ENCODE results near the gene LRP11.

DNA sequence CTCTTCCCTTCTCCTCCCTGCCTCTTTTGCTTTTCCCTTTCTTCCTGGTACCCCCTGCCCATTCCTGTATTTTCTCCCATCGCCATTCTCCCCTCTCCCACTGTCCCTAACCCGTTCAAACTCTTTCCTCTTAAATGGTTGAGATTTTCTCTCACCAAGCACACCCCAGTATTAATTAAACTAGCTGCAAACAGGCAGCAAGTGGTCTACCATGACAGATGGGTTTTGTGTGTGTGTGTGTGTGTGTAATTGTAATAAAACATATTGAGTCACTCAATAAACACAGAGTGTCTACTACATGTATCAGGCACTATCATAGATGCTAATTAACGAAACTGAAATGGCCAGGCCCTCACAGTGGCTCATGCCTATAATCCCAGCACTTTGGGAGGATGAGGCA is 27.1 kb upstream of the LRP11 start:
- TF ChIP-seq POLR2A (IDR thresholded peaks at IDR 0.05), result no peak
- TF ChIP-seq, protein P1, sequence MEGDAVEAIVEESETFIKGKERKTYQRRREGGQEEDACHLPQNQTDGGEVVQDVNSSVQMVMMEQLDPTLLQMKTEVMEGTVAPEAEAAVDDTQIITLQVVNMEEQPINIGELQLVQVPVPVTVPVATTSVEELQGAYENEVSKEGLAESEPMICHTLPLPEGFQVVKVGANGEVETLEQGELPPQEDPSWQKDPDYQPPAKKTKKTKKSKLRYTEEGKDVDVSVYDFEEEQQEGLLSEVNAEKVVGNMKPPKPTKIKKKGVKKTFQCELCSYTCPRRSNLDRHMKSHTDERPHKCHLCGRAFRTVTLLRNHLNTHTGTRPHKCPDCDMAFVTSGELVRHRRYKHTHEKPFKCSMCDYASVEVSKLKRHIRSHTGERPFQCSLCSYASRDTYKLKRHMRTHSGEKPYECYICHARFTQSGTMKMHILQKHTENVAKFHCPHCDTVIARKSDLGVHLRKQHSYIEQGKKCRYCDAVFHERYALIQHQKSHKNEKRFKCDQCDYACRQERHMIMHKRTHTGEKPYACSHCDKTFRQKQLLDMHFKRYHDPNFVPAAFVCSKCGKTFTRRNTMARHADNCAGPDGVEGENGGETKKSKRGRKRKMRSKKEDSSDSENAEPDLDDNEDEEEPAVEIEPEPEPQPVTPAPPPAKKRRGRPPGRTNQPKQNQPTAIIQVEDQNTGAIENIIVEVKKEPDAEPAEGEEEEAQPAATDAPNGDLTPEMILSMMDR (IDR thresholded peaks at IDR 0.05), result no peak
